Thoracic aorta (tissue), 2 donors: ENCODE measurements around the gene MBTPS1. TPM values are rescaled to one million over a fixed set of nuclear protein-coding genes. Genes with fewer than 3 reads are reported as not detected.
"Not testable (repeated sequence)": the region's sequence is repeated elsewhere in the genome, so short reads cannot be mapped to it uniquely, and the experiment has no call there.

Source experiments
- ATAC-seq: fragments of 150-250 bp; one replicate; pipeline ENCODE4 v1.8.0; 2017; ENCODE audit warnings: low read depth; ENCODE audit not compliant: insufficient number of reproducible peaks, low FRiP score
- DNase-seq: peaks from one replicate; pipeline ENCODE4 v3.0.0-alpha.2; 2020; ENCODE audit warnings: low spot score
- H3K27ac ChIP-seq, 2 donors: fragments of 200-600 bp; sonication (generic); 1 replicate in 1 of 2; 2 replicates in 1 of 2; pipeline ENCODE4 v1.5.1; 2016; ENCODE audit warnings: mild to moderate bottlenecking in 2 of 2, moderate library complexity in 2 of 2
- H3K27me3 ChIP-seq: fragments of 200-600 bp; sonication (generic); replicated peaks from 2 replicates; pipeline ENCODE4 v1.6.0; 2016; ENCODE audit warnings: mild to moderate bottlenecking; ENCODE audit not compliant: insufficient read depth
- H3K36me3 ChIP-seq: fragments of 200-600 bp; sonication (generic); one replicate; pipeline ENCODE4 v1.5.1; 2016
- H3K4me1 ChIP-seq, 2 donors: fragments of 200-600 bp; sonication (generic); 1 replicate in 1 of 2; 2 replicates in 1 of 2; pipeline versions ENCODE4 v1.5.1 to v1.6.0; 2016; ENCODE audit warnings: low read depth in 2 of 2, mild to moderate bottlenecking in 1 of 2; ENCODE audit not compliant: control insufficient read depth in 1 of 2
- H3K4me3 ChIP-seq: fragments of 200-600 bp; sonication (generic); 2 replicates; pipeline ENCODE4 v1.5.1; 2016; ENCODE audit warnings: mild to moderate bottlenecking
- H3K9me3 ChIP-seq: fragments of 200-600 bp; sonication (generic); 2 replicates; pipeline ENCODE4 v1.5.1; 2016
- CTCF ChIP-seq: fragments of 200-600 bp; sonication (generic); IDR thresholded peaks from one replicate; pipeline ENCODE4 v1.5.1; 2019; ENCODE audit warnings: antibody characterized with exemption
- total RNA-seq, 2 donors: library from RNA; depleted of rRNA; stranded (reverse); fragments of >200 nt; gene quantifications; one replicate each; pipeline versions ENCODE4 v1.1.0 to v1.2.3, GENCODE V29; 2016

Gene MBTPS1
- total RNA-seq, 2 donors from 2014 or later = 91.9 to 98.2 TPM

GRCh38 chr16:84115919-84116719, 623 bp downstream of the MBTPS1 start:
- H3K4me3 ChIP-seq = peak overlapping the region; percentile 90
- no peaks in the 10 kb centered on the region for H3K36me3 ChIP-seq
- peaks cover 3 to 24% of the 10 kb centered on the region in 2 donors for H3K4me1 ChIP-seq
- no peak for ATAC-seq
- no peaks in the 10 kb centered on the region for H3K27me3 ChIP-seq
- H3K27ac ChIP-seq = peak overlapping the region; percentile 85
- H3K9me3 ChIP-seq = no peaks in the 10 kb centered on the region
- no peak for DNase-seq
- no peak for TF ChIP-seq CTCF

DNA sequence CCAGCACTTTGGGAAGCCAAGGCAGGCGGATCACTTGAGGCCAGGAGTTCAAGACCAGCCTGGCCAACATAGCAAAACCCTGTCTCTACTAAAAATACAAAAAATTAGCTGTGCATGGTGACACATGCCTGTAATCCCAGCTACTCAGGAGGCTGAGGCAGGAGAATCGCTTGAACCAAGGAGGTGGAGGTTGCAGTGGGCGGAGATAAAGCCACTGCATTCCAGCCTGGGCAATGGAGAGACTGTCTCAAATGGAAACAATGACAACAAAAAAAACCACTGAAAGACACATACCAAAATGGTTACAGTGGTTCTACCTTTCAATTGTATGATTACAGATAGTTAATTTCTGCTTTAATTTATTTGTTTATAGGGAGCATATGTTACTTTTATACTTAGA, 4.8 kb downstream of the MBTPS1 start:
- peaks cover 3 to 31% of the 10 kb centered on the region in 2 donors for H3K4me1 ChIP-seq

GRCh38 chr16:84111525-84111924, 5.2 kb downstream of the MBTPS1 start:
- no peak for ATAC-seq
- Histone ChIP-seq H3K27ac (no peak overlapping the region), H3K27me3 (no peaks in the 10 kb centered on the region), H3K4me3 (no peak overlapping the region), H3K36me3 (no peaks in the 10 kb centered on the region), H3K4me1 (peaks cover 3 to 31% of the 10 kb centered on the region in 2 donors), H3K9me3 (no peaks in the 10 kb centered on the region)
- no peak for DNase-seq
- no peak for TF ChIP-seq CTCF

More for the DNA sequence above, 4.8 kb downstream of the MBTPS1 start:
- H3K4me3 ChIP-seq, H3K27ac ChIP-seq, H3K27me3 ChIP-seq, ATAC-seq, H3K9me3 ChIP-seq, DNase-seq, H3K36me3 ChIP-seq: not testable (repeated sequence)

GRCh38 chr16:84110527-84110926, 6.2 kb downstream of the MBTPS1 start:
- H3K36me3 ChIP-seq = no peaks in the 10 kb centered on the region
- DNase-seq (no peak), ATAC-seq (no peak)
- TF ChIP-seq CTCF = no peak
- H3K27ac ChIP-seq = no peak overlapping the region
- H3K4me3 ChIP-seq = no peak overlapping the region
- H3K9me3 ChIP-seq = no peaks in the 10 kb centered on the region
- H3K27me3 ChIP-seq = no peaks in the 10 kb centered on the region
- peaks cover 2 to 26% of the 10 kb centered on the region in 2 donors for H3K4me1 ChIP-seq

GRCh38 chr16:84109598-84110335, 7.0 kb downstream of the MBTPS1 start:
- no peak overlapping the region for H3K4me3 ChIP-seq
- TF ChIP-seq CTCF = no peak
- no peak for ATAC-seq
- peaks cover 0 to 19% of the 10 kb centered on the region in 2 donors for H3K4me1 ChIP-seq
- H3K9me3 ChIP-seq = no peaks in the 10 kb centered on the region
- peak overlapping the region in 1 of 2 donors; percentile 23 for H3K27ac ChIP-seq
- no peaks in the 10 kb centered on the region for H3K36me3 ChIP-seq
- no peak for DNase-seq
- H3K27me3 ChIP-seq = no peaks in the 10 kb centered on the region
